ENCODE measurements around the gene STARD3.

STARD3 gene

DNA sequence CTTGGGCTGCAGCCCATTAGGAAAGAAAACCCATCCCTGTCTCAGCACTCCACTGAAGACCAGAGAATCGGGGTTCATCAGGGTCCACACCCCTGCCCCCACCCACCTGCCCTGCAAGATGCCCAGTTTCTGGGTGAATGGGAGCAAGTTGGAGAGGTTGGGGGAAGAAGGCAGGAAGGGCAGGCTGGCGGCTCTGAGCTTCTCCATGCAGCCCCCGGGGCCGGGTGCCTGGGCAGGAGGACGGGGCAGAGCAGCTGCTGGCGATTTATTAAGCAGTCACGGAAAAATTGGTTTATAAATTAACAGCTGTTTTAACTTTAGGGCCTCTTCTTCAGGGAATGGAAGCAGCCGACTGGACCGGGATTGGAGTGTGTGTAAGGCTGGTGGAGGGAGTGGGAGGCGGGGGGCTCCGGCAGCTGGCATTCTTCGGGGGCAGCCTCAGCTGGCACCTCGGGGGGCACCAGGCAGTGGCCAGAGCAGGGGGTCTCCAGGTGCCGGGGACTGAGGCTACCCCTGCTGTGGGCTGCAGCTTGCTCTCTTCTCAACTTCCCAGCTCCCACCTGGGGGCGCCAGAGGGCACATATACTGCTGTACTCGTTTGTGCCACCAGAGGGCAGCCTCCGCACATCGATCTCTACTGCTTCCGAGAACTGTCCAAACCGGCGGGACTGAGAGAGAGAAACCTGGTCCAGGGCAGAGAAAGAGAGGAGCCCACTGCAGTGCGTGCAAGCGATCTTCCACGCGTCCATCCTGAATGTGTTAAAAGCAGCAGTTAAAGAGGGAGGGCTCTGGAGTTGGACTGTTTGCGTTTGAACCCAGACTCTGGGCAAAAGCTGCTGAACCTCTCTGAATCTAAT is 15.2 kb upstream of the STARD3 start:
- peak; percentile 72 to 74 for DNase-seq (ENCODE audit: low read depth in 2 of 2)

DNA sequence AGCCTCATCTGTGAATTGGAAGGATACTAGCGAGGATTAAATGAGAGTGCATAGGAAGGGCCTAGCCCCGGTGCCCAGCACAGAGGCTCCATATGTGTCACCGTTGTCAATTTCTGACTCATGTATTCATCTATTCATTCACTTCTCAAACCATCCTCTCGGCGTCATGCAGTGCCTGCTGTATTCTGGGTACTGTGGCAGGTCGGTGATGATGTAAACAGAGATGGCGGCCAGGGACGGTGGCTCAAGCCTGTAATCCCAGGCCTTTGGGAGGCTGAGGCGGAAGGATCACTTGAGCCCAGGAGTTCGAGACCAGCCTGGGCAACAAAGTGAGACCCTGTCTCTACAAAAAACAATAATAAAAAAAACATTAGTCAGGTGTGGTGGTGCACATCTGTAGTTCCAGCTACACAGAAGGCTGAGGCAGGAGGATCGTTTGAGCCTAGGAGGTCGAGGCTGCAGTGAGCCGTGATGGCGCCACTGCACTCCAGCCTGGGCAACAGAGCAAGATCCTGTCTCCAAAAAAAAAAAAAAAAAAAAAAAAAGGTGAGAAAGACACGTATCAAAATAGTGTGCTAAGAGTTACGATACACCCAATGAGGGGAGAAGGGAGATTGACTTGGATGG is 14.5 kb upstream of the STARD3 start:
- DNase-seq (ENCODE audit: low read depth in 2 of 2), result peak; percentile 40 to 49

GRCh38 chr17:39623356-39623950 is 13.5 kb upstream of the STARD3 start:
- DNase-seq (ENCODE audit: low read depth in 2 of 2), result peak; percentile 69 to 84

GRCh38 chr17:39624313-39624712 is 12.6 kb upstream of the STARD3 start:
- no peak for DNase-seq (ENCODE audit: low read depth in 2 of 2)

DNA sequence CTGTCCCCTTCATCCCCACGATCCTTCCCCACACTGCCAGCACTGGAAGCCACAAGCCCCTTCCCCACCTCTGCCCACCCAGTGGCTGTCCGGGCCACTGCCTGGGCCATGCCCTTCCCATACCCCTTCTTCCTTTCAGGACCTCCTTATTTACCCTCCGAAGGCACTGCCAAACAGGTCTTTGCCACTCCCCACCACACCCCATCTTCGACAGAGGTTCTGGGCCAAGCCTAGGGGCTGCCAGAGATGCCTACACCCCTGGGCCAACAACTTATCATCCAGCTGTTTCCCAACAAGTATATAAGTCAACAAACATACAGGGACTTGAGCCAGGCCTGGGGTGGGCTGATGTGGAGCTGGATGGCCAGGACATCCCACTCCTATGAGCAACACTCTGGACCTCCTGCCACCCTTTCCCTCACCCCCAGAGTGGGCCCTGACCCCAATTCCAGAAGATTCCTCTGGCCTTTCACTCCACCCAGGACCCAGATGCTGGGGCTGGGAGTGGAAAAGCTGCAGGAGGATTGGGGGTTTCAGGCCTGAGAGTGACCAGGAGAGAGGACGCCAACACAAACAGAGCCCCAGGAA is 11.7 kb upstream of the STARD3 start:
- no peak for DNase-seq (ENCODE audit: low read depth in 2 of 2)

DNA sequence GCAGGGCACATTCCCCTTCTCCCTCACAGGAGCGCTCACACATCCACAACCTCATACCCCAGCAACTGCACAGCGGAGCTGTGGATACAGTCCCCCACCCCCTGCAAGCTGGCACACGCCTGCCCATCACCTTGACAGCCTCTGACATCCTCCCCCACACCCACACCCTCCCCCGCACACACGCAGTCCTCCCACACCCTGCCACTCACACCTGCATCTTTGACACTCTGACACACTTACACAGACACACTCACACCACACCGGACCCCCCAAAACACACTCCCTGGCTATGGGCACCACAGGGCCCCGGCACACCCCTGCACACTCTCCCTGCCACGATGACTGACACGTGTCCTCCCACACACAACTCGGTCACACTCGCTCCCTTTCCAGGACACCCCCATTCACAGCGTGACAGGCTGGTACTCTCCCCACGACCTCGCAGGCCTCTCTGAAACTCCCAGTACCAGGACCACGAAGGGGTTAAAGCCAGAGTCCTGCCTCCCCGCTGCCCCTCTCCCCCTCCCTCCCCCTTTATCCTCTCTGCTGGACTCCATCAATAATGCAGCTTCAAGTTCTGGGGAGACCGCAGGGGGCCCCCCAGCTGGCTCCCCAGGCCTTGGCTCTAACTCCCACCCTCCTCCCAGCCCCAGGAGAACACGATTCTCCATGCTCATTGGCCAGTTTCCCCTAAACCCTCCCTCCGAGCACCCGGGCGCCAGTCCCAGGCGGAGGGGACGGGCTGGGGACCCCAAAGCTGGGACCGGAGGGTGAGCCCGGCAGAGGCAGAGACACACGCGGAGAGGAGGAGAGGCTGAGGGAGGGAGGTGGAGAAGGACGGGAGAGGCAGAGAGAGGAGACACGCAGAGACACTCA is 10.5 kb upstream of the STARD3 start, which contains the start of gene PPP1R1B:
PPP1R1B (plus strand) TSS at position 782 of the 876 bp plus-strand sequence. CDS start 441 bp downstream, outside the sequence.
- no peak for DNase-seq (ENCODE audit: low read depth in 2 of 2)

GRCh38 chr17:39627047-39627711 is 9.8 kb upstream of the STARD3 start:
- no peak for DNase-seq (ENCODE audit: low read depth in 2 of 2)

DNA sequence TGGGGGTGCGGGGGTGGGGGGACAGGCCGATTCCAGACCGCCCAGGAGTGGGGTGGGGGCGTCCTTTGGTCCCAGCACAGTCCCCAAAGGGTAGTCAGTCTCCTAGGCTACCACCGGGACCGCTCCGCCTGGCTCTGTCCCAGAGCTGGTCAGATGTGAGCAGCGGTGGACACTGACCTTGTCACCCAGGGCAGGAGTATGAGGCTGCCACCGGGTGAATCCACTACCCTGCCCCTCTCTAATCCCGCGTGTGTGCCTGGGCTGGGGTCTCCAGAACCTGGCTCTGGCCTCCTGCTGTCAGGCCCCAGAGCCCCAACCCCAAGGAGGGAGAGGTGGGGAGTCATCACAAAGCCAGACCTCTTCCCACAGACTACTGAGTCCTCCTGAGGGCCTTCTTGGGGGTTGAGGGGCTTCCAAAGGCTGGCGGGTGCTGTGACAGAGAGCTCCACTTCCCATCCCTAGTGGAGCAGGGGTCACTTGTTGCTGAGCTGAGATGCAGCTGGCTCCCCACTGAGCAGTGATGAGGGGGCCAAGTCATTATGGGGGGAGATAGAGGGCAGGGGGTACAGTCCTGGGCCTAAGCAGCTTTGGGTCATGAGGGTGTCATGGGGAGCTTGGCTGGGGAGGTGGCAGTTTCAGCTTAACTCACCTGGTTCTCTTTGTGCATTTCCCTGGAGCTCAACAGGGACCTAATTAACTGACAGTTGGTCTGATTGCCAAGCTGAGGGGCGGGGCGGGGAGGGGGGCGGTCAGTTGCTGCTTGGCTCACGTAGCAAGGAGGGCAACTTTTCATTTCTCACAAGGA is 9.0 kb upstream of the STARD3 start:
- DNase-seq (ENCODE audit: low read depth in 2 of 2), result no peak

- no peak for DNase-seq (ENCODE audit: low read depth in 2 of 2)
These were observed 8.1 kb upstream of the STARD3 start for GRCh38 chr17:39628655-39629493.

- no peak for DNase-seq (ENCODE audit: low read depth in 2 of 2)
These were observed 7.5 kb upstream of the STARD3 start for GRCh38 chr17:39629494-39629880.

DNA sequence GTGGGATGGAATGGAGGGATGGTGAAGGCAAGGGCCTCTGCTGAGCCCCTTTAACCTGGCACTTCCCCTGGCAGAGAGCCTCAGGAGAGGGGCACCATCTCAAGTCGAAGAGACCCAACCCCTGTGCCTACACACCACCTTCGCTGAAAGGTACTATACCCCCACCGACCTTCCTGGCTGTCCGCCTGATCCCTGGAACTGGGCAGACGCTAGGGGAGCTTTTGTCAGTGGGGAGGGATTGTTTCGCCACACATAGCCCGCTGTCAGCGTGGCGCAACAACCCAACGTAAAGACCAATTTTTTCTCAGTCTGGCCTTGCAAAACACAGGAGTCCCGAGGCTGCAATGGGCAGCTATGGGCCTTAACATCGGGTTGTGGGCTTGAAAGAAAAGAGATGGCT is 7.0 kb upstream of the STARD3 start:
- no peak for DNase-seq (ENCODE audit: low read depth in 2 of 2)

DNA sequence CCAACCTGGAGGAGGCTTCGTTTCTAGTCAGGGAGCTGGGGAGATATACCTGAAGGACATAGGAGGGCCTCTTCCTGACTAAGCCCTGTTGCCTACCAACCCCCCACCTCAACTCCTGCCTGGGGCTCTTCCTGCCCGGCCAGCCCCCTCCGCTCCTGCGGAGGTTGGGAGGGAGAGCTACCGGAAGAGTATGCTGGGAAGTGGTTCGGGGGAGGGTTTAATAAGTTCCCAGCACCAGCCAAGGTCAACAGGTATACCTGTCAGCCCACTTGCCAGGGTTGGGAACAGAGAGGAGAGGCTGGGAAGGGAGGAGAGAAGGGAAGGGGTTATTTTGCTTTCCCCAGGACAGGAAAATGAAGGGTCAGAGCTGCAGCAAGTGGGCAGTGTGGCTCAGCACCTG is 5.5 kb upstream of the STARD3 start:
- no peak for DNase-seq (ENCODE audit: low read depth in 2 of 2)

GRCh38 chr17:39632153-39632941 is 4.6 kb upstream of the STARD3 start:
- no peak for DNase-seq (ENCODE audit: low read depth in 2 of 2)

DNA sequence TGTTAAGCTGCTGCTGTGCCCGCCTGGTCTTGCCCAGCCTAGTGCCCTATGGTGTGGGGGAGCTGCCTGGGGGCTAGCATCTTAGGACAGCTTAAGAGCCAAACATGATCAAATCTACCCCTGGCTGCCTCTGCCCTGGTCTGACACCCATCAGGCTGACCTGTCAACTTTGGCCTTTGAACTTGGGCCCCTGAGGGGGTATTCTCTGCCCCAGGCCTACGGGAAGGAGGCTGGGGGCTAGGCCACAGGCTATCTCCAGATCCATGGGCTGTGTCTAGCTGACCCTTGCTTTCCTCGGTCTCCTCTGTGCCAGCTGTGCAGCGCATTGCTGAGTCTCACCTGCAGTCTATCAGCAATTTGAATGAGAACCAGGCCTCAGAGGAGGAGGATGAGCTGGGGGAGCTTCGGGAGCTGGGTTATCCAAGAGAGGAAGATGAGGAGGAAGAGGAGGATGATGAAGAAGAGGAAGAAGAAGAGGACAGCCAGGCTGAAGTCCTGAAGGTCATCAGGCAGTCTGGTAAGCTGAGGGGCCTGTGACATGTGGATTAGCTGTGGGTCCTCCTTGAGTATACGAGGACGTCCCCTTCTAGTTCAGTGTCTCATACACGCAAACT is 3.3 kb upstream of the STARD3 start:
- DNase-seq (ENCODE audit: low read depth in 2 of 2), result no peak

- DNase-seq (ENCODE audit: low read depth in 2 of 2), result no peak
These were observed 2.5 kb upstream of the STARD3 start for GRCh38 chr17:39634384-39634871.

GRCh38 chr17:39635614-39636176 is 1.2 kb upstream of the STARD3 start:
- no peak for DNase-seq (ENCODE audit: low read depth in 2 of 2)

GRCh38 chr17:39636587-39636926 is 387 bp upstream of the STARD3 start:
- no peak for DNase-seq (ENCODE audit: low read depth in 2 of 2)

All from stimulated activated CD4-positive, alpha-beta T cell treated with anti-CD3 and anti-CD28 coated beads, Interleukin-15, amount 100 ng/mL, for 48 hours (primary cell).